Subcutaneous abdominal adipose tissue (tissue), 5 donors: Measurements from ENCODE around the gene DLG2.

ENCODE experiments used
- H3K27ac ChIP-seq: one replicate; pipeline ENCODE4 v1.7.0; 2013; ENCODE audit warnings: low read depth, mild to moderate bottlenecking, inconsistent platforms, low read length, moderate library complexity
- H3K27me3 ChIP-seq, 5 donors: one replicate each; pipeline ENCODE4 v1.7.0; 2013; ENCODE audit warnings: low read length in 5 of 5, inconsistent platforms in 1 of 5; ENCODE audit not compliant: control insufficient read depth in 5 of 5, insufficient read depth in 4 of 5
- H3K36me3 ChIP-seq, 5 donors: one replicate each; pipeline ENCODE4 v1.7.0; 2013; ENCODE audit warnings: low read length in 5 of 5; ENCODE audit not compliant: control insufficient read depth in 5 of 5, insufficient read depth in 5 of 5
- H3K4me1 ChIP-seq, 5 donors: one replicate each; pipeline ENCODE4 v1.7.0; 2013; ENCODE audit warnings: low read length in 5 of 5, mild to moderate bottlenecking in 3 of 5, moderate library complexity in 1 of 5; ENCODE audit not compliant: control insufficient read depth in 5 of 5, insufficient read depth in 5 of 5
- H3K4me3 ChIP-seq, 5 donors: one replicate each; pipeline ENCODE4 v1.7.0; 2013; ENCODE audit warnings: low read length in 5 of 5, low read depth in 1 of 5
- H3K9ac ChIP-seq, 5 donors: one replicate each; pipeline ENCODE4 v1.7.0; 2013; ENCODE audit warnings: low read length in 5 of 5, mild to moderate bottlenecking in 4 of 5, moderate library complexity in 3 of 5
- H3K9me3 ChIP-seq, 5 donors: one replicate each; pipeline ENCODE4 v1.7.0; 2013; ENCODE audit warnings: low read length in 5 of 5; ENCODE audit not compliant: control insufficient read depth in 5 of 5
- donor health status: healthy.
- donor health status: healthy.
- donor health status: healthy.
- donor health status: healthy.
- donor health status: healthy.

The DLG2 gene

GRCh38 chr11:84634309-84634708 lies 992.8 kb downstream of the DLG2 start:
- Histone ChIP-seq H3K27me3 (no peaks in the 10 kb centered on the region), H3K9ac (no peak overlapping the region)

GRCh38 chr11:84628871-84629620 lies 998.1 kb downstream of the DLG2 start:
- no peaks in the 10 kb centered on the region for H3K9me3 ChIP-seq
- no peak overlapping the region for H3K9ac ChIP-seq
- no peaks in the 10 kb centered on the region for H3K27me3 ChIP-seq
- no peaks in the 10 kb centered on the region for H3K4me1 ChIP-seq
- H3K4me3 ChIP-seq: no peak overlapping the region
- H3K36me3 ChIP-seq: no peaks in the 10 kb centered on the region
- no peak overlapping the region for H3K27ac ChIP-seq

More at GRCh38 chr11:84634309-84634708, 992.8 kb downstream of the DLG2 start:
- no peak overlapping the region for H3K4me3 ChIP-seq
- H3K27ac ChIP-seq: no peak overlapping the region
- no peaks in the 10 kb centered on the region for H3K4me1 ChIP-seq
- H3K9me3 ChIP-seq: no peaks in the 10 kb centered on the region
- H3K36me3 ChIP-seq: no peaks in the 10 kb centered on the region

GRCh38 chr11:84626256-84626655 lies 1000.9 kb downstream of the DLG2 start:
- no peaks in the 10 kb centered on the region for H3K36me3 ChIP-seq
- no peaks in the 10 kb centered on the region for H3K9me3 ChIP-seq
- H3K4me3 ChIP-seq: no peak overlapping the region
- no peaks in the 10 kb centered on the region for H3K27me3 ChIP-seq
- H3K9ac ChIP-seq: no peak overlapping the region
- no peak overlapping the region for H3K27ac ChIP-seq
- no peaks in the 10 kb centered on the region for H3K4me1 ChIP-seq

- H3K27ac ChIP-seq: no peak overlapping the region
- no peaks in the 10 kb centered on the region for H3K36me3 ChIP-seq
- no peak overlapping the region for H3K9ac ChIP-seq
- no peaks in the 10 kb centered on the region for H3K4me1 ChIP-seq
- no peaks in the 10 kb centered on the region for H3K9me3 ChIP-seq
- H3K4me3 ChIP-seq: no peak overlapping the region
- no peaks in the 10 kb centered on the region for H3K27me3 ChIP-seq
Observed at GRCh38 chr11:84612645-84613044, 1014.5 kb downstream of the DLG2 start.

GRCh38 chr11:84608837-84609196 lies 1018.3 kb downstream of the DLG2 start:
- H3K4me1 ChIP-seq: no peaks in the 10 kb centered on the region
- H3K9ac ChIP-seq: no peak overlapping the region
- H3K9me3 ChIP-seq: no peaks in the 10 kb centered on the region
- H3K27ac ChIP-seq: no peak overlapping the region
- H3K36me3 ChIP-seq: no peaks in the 10 kb centered on the region
- H3K27me3 ChIP-seq: no peaks in the 10 kb centered on the region
- no peak overlapping the region for H3K4me3 ChIP-seq

GRCh38 chr11:84607975-84608836 lies 1018.9 kb downstream of the DLG2 start:
- Histone ChIP-seq H3K27ac (no peak overlapping the region), H3K9ac (no peak overlapping the region), H3K9me3 (no peaks in the 10 kb centered on the region), H3K36me3 (no peaks in the 10 kb centered on the region), H3K27me3 (no peaks in the 10 kb centered on the region), H3K4me3 (no peak overlapping the region), H3K4me1 (no peaks in the 10 kb centered on the region)

GRCh38 chr11:84594602-84595001 lies 1032.5 kb downstream of the DLG2 start:
- Histone ChIP-seq H3K4me1 (peaks cover 0 to 6% (median 0%) of the 10 kb centered on the region in 5 donors), H3K9me3 (no peaks in the 10 kb centered on the region), H3K4me3 (no peak overlapping the region), H3K36me3 (no peaks in the 10 kb centered on the region), H3K9ac (no peak overlapping the region), H3K27me3 (no peaks in the 10 kb centered on the region), H3K27ac (no peak overlapping the region)

- peaks cover 0 to 6% (median 0%) of the 10 kb centered on the region in 5 donors for H3K4me1 ChIP-seq
- no peak overlapping the region for H3K4me3 ChIP-seq
- no peaks in the 10 kb centered on the region for H3K27me3 ChIP-seq
- H3K36me3 ChIP-seq: no peaks in the 10 kb centered on the region
- H3K27ac ChIP-seq: no peak overlapping the region
- no peaks in the 10 kb centered on the region for H3K9me3 ChIP-seq
- no peak overlapping the region for H3K9ac ChIP-seq
Observed at GRCh38 chr11:84590106-84590505, 1037.0 kb downstream of the DLG2 start.

- Histone ChIP-seq H3K4me3 (no peak overlapping the region), H3K27ac (no peak overlapping the region), H3K9me3 (no peaks in the 10 kb centered on the region), H3K9ac (no peak overlapping the region), H3K4me1 (no peaks in the 10 kb centered on the region), H3K27me3 (no peaks in the 10 kb centered on the region), H3K36me3 (no peaks in the 10 kb centered on the region)
Observed at GRCh38 chr11:84588131-84588829, 1038.9 kb downstream of the DLG2 start.

- no peak overlapping the region for H3K27ac ChIP-seq
- no peak overlapping the region for H3K4me3 ChIP-seq
- no peaks in the 10 kb centered on the region for H3K9me3 ChIP-seq
- H3K27me3 ChIP-seq: no peaks in the 10 kb centered on the region
- H3K4me1 ChIP-seq: no peaks in the 10 kb centered on the region
- H3K36me3 ChIP-seq: no peaks in the 10 kb centered on the region
- no peak overlapping the region for H3K9ac ChIP-seq
Observed at GRCh38 chr11:84583106-84583505, 1044.0 kb downstream of the DLG2 start.
